Spleen (tissue), 7 donors: ENCODE data around the gene DENND1A.

Source experiments
- CTCF ChIP-seq, 11 experiments: fragments of 200-600 bp in 7 of 11; fragments of 450-650 bp in 4 of 11; sonication (generic) in 4 of 11; IDR thresholded peaks in 8 of 11; conservative IDR thresholded peaks in 3 of 11; 1 replicate in 7 of 11; 2 replicates in 4 of 11; pipeline versions ENCODE4 v1.4.0 to v1.8.0; 2016 to 2021; ENCODE audit warnings: antibody characterized with exemption in 11 of 11, inconsistent platforms in 4 of 11, mild to moderate bottlenecking in 1 of 11
- POLR2A ChIP-seq, 3 donors: fragments of 450-650 bp; IDR thresholded peaks; one replicate each; pipeline ENCODE4 v1.5.1; 2017; ENCODE audit warnings: antibody characterized with exemption in 3 of 3, mild to moderate bottlenecking in 1 of 3
- POLR2AphosphoS5 ChIP-seq, 3 donors: sonication (generic); formaldehyde crosslinking; IDR thresholded peaks; one replicate each; pipeline ENCODE4 v1.5.1; 2017; ENCODE audit warnings: antibody characterized with exemption in 3 of 3
- donor health status: DM: no; HTN: no; CAD: no; lungs with moderate emphysema.
- donor health status: DM: no; HTN: no; CAD: no.
- donor health status: DM: no; HTN: no; CAD: no.

- TF ChIP-seq CTCF (IDR thresholded peaks at IDR 0.05 in 8 of 11, conservative IDR thresholded peaks at IDR 0.05 in 3 of 11) (no peak), POLR2A (IDR thresholded peaks at IDR 0.05) (no peak), POLR2AphosphoS5 (IDR thresholded peaks at IDR 0.05) (no peak)
Observed at GRCh38 chr9:123472862-123473614, 456.9 kb downstream of the DENND1A start.
